NOMO-1 (cell line): ENCODE results near the gene MICALL2.

Source experiments
- DNase-seq, 2 experiments: peaks; one replicate each; lab custom pipeline; 2025; ENCODE audit not compliant: unreplicated experiment in 2 of 2; lab: John Stamatoyannopoulos, UW

Gene MICALL2

GRCh38 chr7:1434891-1435670 lies 24.2 kb downstream of the MICALL2 start:
- no peak for DNase-seq

DNA sequence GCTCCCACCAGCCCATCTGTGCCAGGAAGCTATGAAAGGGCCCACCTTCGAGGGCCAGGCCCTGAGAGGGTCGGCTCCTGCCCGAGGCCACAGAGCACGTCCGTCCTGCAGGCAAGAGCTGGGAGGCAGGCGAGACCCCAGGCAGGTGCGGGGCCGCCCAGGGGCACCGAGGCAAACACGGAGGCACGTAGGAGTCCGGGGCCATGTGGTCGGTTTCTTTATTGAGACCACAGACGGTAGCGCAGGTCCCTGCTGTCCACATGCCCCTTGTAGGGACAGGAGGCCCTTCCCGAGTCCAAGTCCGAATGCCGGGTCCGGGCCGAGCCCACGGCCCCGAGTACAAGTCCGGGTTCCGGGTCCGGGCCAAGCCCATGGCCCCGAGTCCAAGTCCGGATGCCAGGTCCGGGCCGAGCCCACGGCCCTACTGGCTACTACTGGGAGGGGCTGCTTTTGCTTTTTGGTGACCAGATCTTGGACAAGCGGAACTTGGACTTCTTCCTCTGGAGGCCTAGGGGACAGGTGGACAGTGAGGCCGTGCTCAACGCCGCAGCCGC lies 25.0 kb downstream of the MICALL2 start:
- no peak for DNase-seq

DNA sequence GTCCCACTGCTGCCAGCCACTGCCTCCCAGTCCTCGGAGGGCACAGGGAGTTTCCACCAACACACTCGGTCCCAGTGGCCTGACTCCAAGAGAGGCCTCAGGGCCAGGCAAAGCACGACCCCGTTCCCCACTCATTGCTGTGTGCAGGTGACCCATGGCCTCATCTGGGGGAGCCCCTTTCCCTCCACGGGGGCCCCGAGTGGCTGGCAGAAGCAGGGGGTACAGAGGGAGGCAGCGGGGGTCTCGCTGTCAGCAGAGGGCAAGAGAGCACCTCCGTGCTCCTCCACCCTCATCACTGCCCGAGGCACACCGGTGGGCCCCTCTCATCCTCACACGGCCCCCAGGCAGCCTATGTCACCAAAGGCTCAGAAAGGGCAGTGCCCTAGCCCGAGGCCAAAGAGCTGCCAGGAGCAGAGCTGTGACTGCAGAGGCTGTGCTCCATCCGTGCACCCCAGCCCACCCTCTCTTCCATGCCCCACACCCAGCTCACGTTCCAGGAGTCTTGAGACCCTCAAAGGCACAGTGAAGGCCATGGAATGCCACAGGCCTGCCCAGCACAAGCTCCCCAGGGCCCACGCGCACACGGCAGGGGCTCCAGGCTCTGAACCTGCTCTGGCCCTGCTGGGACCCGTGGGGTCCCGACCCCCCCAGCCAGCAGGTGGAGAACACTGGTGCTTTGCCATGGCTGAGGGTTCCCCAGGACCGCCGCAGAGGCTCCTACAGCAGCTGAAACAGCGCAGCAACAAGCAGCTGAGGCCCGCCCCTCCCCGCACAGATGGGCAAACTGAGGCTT lies 25.9 kb downstream of the MICALL2 start:
- DNase-seq: no peak

DNA sequence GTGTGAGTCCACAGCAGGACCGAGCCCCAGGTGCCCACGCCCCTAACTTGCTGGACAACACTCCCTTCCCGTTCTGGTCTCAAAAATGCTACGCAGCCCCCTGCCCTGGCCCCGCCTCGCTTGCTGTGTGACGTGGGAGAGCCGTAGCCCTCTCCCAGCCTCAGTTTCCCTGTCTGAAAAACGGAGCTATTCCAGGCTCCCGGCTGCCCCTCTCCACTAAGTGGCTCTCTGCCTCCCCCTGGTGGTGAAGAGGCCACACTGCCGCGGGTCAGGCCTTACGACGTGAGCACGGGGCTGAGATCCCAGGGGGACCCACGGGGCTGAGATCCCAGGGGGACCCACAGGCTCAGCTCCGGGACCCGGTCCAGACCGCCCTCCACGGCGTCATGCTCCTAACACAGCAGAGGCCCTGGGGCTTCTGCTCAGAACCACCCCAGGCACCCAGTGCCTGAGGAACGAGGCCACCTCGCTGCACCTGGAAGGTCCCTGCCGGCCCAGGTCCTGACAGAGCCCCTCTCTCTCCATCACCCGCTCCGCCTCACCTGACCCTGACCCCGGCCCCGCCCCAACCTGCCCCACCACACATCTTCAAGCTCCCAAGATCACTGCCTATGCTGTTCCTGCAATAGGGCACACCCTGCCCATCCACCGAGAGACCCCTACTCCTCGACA lies 26.7 kb downstream of the MICALL2 start:
- peak; percentile 7 to 26 for DNase-seq

GRCh38 chr7:1431634-1432380 lies 27.5 kb downstream of the MICALL2 start:
- DNase-seq: no peak

- no peak for DNase-seq
Measured at GRCh38 chr7:1431226-1431625, 28.0 kb downstream of the MICALL2 start.

DNA sequence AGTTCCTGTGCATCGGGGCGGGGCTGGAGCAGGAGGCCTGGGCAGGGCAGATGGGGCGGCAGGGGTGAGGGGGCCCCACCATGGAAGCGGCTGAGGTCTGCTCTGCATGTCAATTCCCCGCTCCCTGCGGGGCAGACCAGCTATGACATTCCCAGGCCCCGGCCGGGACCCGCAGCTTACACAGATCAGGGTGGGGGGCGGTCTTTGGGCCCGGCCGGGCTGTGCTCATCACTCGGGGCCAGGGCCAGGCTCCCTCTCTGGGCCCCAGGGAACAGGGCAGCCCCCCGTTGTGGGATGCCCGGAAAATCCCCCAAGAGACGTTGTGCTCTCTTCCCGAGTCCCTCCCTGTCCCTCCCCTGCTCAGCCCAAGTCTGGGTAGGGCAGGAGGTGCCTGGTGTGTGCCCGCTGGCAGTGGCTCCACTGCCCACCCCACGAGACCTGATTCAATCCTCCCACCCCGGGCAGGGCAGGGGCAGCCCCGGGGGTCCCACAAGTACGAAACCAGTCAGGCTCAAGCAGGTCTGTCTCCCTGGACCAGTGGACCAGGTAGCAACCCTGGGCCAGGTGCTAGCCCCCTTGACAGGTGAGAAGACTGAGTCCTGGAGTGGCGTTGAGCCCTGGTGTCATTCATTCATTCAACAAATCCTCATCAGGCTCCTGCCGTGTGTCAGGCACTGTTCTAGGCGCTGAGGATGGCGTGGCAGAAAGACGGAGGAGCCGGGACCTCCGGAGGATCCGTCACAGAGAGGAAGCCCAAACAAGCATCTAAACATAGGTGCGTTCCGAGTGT lies 29.0 kb downstream of the MICALL2 start:
- DNase-seq: no peak

DNA sequence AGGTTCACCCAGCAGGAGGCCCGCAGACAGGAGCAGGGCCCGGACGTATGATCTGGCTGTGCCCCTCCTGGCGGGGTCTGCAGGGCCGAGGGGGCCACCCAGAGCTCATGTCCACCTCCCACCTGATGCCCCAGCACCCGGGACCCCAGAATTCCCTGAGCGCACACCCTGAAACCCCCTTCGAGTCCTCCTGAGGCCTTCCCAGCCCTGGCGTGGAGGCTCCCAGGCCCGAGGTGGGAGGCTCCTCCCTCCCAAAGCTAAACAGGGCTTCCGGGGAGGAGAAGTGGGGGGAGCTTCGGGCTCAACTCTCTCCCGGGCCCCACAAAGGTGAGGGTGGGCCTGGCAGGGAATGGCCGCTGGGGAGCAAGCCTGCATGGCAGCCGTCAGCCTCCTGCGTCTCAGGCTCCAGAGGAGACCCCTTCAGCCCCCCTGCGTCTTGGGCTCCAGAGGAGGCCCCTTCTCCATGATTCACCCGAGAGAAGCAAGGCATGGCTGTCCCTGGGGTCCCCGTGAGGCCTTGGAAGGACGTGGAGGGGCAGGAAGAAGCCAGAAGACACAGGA lies 30.2 kb downstream of the MICALL2 start:
- DNase-seq: no peak

- DNase-seq: no peak
Measured at GRCh38 chr7:1427064-1427657, 32.1 kb downstream of the MICALL2 start.

- DNase-seq: no peak
Measured at GRCh38 chr7:1426474-1426873, 32.8 kb downstream of the MICALL2 start.

DNA sequence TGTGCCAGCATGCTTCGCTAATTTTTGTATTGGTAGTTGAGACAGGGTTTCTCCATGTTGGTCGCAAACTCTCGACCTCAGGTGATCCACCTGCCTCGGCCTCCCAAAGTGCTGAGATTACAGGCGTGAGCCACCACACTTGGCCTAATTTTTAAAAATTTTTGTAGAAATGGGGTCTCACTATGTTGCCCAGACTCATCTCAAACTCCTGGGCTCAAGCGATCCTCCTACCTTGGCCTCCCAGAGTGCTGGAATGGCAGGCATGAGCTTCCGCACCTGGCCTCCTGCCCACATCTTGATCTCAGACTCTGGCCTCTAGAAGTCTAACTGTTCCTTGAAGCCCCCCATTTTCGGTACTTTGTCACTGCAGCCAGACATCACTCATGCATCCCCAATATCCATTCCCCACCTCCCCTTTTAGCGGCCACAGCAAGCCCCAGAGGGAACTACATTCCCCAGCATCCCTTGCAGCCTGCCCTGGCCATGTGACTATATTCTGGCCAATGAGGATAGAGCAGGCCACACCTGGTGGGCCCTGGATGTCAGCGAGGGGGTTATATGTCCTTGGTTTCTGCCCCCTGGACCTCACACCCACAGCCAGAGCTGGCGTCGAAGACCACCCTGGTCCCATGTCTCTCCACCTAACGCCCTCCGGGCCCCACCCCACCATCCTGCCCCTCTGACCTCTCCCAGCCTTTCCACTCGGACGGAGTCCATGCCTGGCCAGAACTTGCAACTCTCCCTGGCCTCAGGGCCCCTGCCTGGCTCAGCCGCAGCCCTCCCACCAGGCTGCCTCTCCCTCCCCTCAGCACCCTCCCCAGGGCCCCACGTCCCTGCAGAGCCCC lies 33.8 kb downstream of the MICALL2 start:
- DNase-seq: no peak

GRCh38 chr7:1424041-1424440 lies 35.2 kb downstream of the MICALL2 start:
- no peak for DNase-seq

DNA sequence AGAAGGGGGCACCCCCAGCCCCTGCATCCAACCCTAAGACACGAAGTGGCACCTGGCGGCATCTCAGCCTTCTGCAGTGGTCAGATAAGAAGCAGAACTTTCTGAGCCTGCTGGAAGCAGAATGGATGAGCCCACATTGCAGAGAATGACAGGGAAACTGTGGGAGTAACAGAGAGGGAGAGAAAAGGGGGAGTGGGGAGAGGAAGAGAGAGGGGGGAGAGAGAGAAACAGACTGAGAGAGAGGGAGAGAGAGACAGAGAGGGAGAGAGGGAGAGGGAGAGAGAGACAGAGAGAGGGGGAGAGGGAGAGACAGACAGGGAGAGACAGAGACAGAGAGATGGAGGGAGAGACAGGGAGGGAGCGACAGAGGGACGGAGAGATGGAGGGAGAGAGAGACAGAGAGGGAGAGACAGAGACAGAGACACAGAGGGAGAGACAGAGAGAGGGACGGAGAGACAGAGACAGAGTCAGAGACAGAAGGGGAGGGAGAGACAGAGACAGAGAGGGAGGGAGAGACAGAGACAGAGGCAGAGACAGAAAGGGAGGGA lies 35.9 kb downstream of the MICALL2 start:
- no peak for DNase-seq

DNA sequence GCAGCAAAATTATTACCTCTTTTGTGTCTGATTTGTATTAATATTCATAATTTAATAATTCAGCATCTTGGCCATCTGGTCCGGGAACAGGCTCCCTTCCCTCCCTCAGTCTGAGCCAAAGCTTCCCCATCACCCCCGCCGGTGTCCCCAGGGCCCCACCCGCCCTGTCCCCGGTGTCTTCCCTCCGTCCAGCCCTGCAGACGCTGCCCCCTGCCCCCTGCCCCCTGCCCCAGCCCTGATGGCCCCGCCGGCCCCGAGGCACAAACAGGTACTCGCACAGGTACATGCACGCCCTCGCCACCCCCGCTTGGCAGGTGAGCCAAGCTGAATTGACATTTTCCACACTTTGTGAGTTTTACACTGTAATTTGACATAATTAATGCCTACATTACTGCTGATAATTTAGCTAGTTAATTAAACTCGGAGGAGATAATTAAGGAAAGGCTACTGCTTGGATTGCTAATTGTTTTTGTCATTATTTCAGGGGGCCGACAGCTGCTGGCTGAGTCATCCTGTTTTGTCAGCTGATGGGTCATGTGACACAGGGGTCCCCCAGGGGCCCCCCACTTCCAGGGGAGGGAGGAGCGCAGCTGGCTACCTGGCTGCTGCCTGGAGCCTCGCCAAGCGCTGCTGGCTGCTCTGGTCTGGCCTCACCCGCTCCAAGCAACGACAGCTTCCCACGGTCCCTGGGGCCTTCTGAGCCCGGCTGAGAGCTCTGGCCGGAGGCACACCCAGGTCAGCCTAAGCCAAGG lies 36.6 kb downstream of the MICALL2 start:
- DNase-seq: no peak

DNA sequence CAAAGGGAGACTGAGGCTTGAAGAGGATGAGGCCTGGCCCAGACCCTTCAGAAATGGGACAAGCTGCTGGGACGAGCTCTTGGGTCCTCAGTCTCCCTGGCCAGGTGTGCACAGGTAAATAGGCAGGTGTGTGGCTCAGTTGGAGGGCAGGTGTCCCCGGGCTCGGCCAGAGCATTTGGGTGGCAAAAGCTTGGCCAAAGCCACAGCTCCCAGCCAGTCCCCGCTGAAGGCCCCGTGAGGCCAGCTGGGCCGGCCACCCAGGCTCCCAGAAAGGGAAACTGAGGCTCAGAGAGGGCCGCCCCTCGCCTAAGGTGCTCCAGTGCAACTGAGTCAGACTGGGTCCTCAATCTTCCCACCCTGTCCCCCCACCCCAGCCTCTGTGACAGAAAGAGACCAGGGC lies 37.3 kb downstream of the MICALL2 start:
- no peak for DNase-seq

GRCh38 chr7:1421020-1421790 lies 38.1 kb downstream of the MICALL2 start:
- DNase-seq: no peak
